Neural progenitor cell (in vitro differentiated cells): ENCODE data around the gene GSG1L. TPM values are rescaled to one million over a fixed set of nuclear protein-coding genes. Genes with fewer than 3 reads are reported as not detected.

ENCODE experiments used
- DNase-seq: peaks from one replicate; pipeline ENCODE4 v3.0.0-alpha.2; 2016; ENCODE audit warnings: low spot score
- H2AFZ ChIP-seq: fragments of 200-600 bp; sonication (generic); replicated peaks from 2 replicates; pipeline ENCODE4 v1.6.1; 2016; ENCODE audit warnings: antibody characterized with exemption
- H3F3A ChIP-seq: fragments of 200-600 bp; sonication (generic); 2 replicates; pipeline ENCODE4 v1.6.1; 2016; ENCODE audit warnings: antibody characterized with exemption, low read depth
- H3K27ac ChIP-seq: fragments of 200-600 bp; sonication (generic); 2 replicates; pipeline ENCODE4 v1.5.1; 2016; ENCODE audit warnings: mild to moderate bottlenecking
- H3K27me3 ChIP-seq: fragments of 200-600 bp; sonication (generic); 2 replicates; pipeline ENCODE4 v1.6.1; 2016; ENCODE audit warnings: mild to moderate bottlenecking, moderate library complexity
- H3K36me3 ChIP-seq: fragments of 200-600 bp; sonication (generic); 2 replicates; pipeline ENCODE4 v1.5.1; 2016
- H3K4me1 ChIP-seq: fragments of 200-600 bp; sonication (generic); 2 replicates; pipeline ENCODE4 v1.6.1; 2016; ENCODE audit warnings: mixed run types
- H3K4me2 ChIP-seq: fragments of 200-600 bp; sonication (generic); 2 replicates; pipeline ENCODE4 v1.6.1; 2016
- H3K4me3 ChIP-seq: fragments of 200-600 bp; sonication (generic); 2 replicates; pipeline ENCODE4 v1.5.1; 2016
- H3K79me2 ChIP-seq: fragments of 200-600 bp; sonication (generic); 2 replicates; pipeline ENCODE4 v1.6.1; 2016; ENCODE audit warnings: low read depth
- H3K9ac ChIP-seq: fragments of 200-600 bp; sonication (generic); 2 replicates; pipeline ENCODE4 v1.6.1; 2016
- H3K9me3 ChIP-seq: fragments of 200-600 bp; sonication (generic); 2 replicates; pipeline ENCODE4 v1.5.1; 2016; ENCODE audit warnings: low read depth
- H4K20me1 ChIP-seq: fragments of 200-600 bp; sonication (generic); 2 replicates; pipeline ENCODE4 v1.6.1; 2016; ENCODE audit warnings: low read depth
- H3K27ac Mint-ChIP-seq: 3 replicates; pipeline ENCODE4 v1.8.0; 2021; ENCODE audit warnings: mixed read lengths
- H3K27me3 Mint-ChIP-seq: 2 replicates; pipeline ENCODE4 v1.8.0; 2022; ENCODE audit warnings: low read depth, mild to moderate bottlenecking, inconsistent platforms, moderate library complexity, mixed read lengths; ENCODE audit not compliant: insufficient read depth
- H3K36me3 Mint-ChIP-seq: 3 replicates; pipeline ENCODE4 v1.8.0; 2021; ENCODE audit warnings: mixed read lengths
- H3K4me1 Mint-ChIP-seq: 3 replicates; pipeline ENCODE4 v1.8.0; 2021; ENCODE audit warnings: mixed read lengths
- H3K4me3 Mint-ChIP-seq: 3 replicates; pipeline ENCODE4 v1.8.0; 2021; ENCODE audit warnings: mild to moderate bottlenecking, moderate library complexity, mixed read lengths
- H3K9me3 Mint-ChIP-seq: 3 replicates; pipeline ENCODE4 v1.8.0; 2020; ENCODE audit warnings: mixed read lengths
- CTCF ChIP-seq: fragments of 200-600 bp; sonication (generic); IDR thresholded peaks from 2 replicates; pipeline ENCODE4 v1.5.1; 2017; ENCODE audit warnings: antibody characterized with exemption, mild to moderate bottlenecking
- EZH2 ChIP-seq: fragments of 200-600 bp; sonication (generic); IDR thresholded peaks from 2 replicates; pipeline ENCODE4 v1.6.1; 2017; ENCODE audit warnings: antibody characterized with exemption, mild to moderate bottlenecking, moderate library complexity
- EZH2phosphoT487 ChIP-seq: fragments of 200-600 bp; sonication (generic); IDR thresholded peaks from 2 replicates; pipeline ENCODE4 v1.6.1; 2017; ENCODE audit warnings: antibody characterized with exemption
- total RNA-seq: library from RNA; depleted of rRNA; stranded (reverse); fragments of >200 nt; gene quantifications from 2 replicates; pipeline ENCODE4 v1.2.3, GENCODE V29; 2015; ENCODE audit warnings: low replicate concordance

Gene GSG1L
- total RNA-seq, 1 donor from 2014 or later, result not detected

GRCh38 chr16:27798241-27798640 is 265.3 kb downstream of the GSG1L start:
- no peaks in the 10 kb centered on the region for H3K9me3 Mint-ChIP-seq
- Histone ChIP-seq H3F3A (no peaks in the 10 kb centered on the region), H3K4me2 (no peak overlapping the region), H3K4me1 (no peaks in the 10 kb centered on the region), H2AFZ (no peak overlapping the region), H3K9me3 (no peaks in the 10 kb centered on the region), H3K27ac (no peak overlapping the region), H3K36me3 (no peaks in the 10 kb centered on the region), H3K79me2 (no peaks in the 10 kb centered on the region), H3K9ac (no peak overlapping the region), H3K27me3 (no peaks in the 10 kb centered on the region), H3K4me3 (no peak overlapping the region), H4K20me1 (peaks cover 20% of the 10 kb centered on the region)
- TF ChIP-seq EZH2, result no peak
- TF ChIP-seq EZH2phosphoT487, result no peak
- no peak for TF ChIP-seq CTCF
- no peak overlapping the region for H3K4me3 Mint-ChIP-seq
- no peak for DNase-seq
- H3K4me1 Mint-ChIP-seq, result no peaks in the 10 kb centered on the region
- no peaks in the 10 kb centered on the region for H3K36me3 Mint-ChIP-seq
- H3K27me3 Mint-ChIP-seq, result peaks cover 21% of the 10 kb centered on the region
- H3K27ac Mint-ChIP-seq, result no peak overlapping the region

- H3K27ac ChIP-seq, result no peak overlapping the region
- no peak overlapping the region for H3K4me3 Mint-ChIP-seq
- H3K79me2 ChIP-seq, result no peaks in the 10 kb centered on the region
- H3K27me3 ChIP-seq, result no peaks in the 10 kb centered on the region
- H3K4me3 ChIP-seq, result no peak overlapping the region
- H3K4me1 ChIP-seq, result no peaks in the 10 kb centered on the region
- peaks cover 16% of the 10 kb centered on the region for H3K27me3 Mint-ChIP-seq
- no peaks in the 10 kb centered on the region for H3K9me3 Mint-ChIP-seq
- peaks cover 20% of the 10 kb centered on the region for H4K20me1 ChIP-seq
- no peak overlapping the region for H3K4me2 ChIP-seq
- TF ChIP-seq EZH2, result no peak
- no peak for TF ChIP-seq EZH2phosphoT487
- no peak for TF ChIP-seq CTCF
- no peak overlapping the region for H2AFZ ChIP-seq
- H3K4me1 Mint-ChIP-seq, result no peaks in the 10 kb centered on the region
- no peak overlapping the region for H3K9ac ChIP-seq
- H3K36me3 ChIP-seq, result no peaks in the 10 kb centered on the region
- H3K36me3 Mint-ChIP-seq, result no peaks in the 10 kb centered on the region
- no peaks in the 10 kb centered on the region for H3K9me3 ChIP-seq
- H3K27ac Mint-ChIP-seq, result no peak overlapping the region
- peak; percentile 85 for DNase-seq
- H3F3A ChIP-seq, result no peaks in the 10 kb centered on the region
These were observed 267.4 kb downstream of the GSG1L start for GRCh38 chr16:27795992-27796614.

DNA sequence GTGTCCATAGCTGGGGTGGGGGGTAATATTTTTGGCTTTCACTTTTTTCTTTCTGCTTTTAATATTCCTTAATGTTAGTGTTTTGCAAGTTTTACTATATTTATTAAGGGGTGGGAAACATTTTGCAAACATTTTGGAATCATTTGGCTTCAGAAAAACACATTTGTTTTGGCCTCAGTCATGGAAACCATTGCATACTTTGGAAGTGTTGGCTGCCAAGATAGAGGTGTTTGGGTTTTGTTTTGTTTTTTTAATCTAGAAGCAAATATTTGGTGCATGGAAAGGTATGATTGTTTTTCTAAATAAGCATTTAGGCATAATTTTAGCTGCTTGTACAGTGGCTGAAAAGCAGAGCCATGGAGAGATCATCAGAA is 270.3 kb downstream of the GSG1L start:
- Mint-ChIP-seq H3K27me3 (peaks cover 16% of the 10 kb centered on the region), H3K27ac (no peak overlapping the region), H3K9me3 (no peaks in the 10 kb centered on the region), H3K36me3 (no peaks in the 10 kb centered on the region), H3K4me3 (no peak overlapping the region), H3K4me1 (no peaks in the 10 kb centered on the region)
- DNase-seq, result no peak
- no peaks in the 10 kb centered on the region for H3K9me3 ChIP-seq
- H4K20me1 ChIP-seq, result peaks cover 20% of the 10 kb centered on the region
- H3K27me3 ChIP-seq, result no peaks in the 10 kb centered on the region
- no peak overlapping the region for H3K4me2 ChIP-seq
- no peaks in the 10 kb centered on the region for H3K4me1 ChIP-seq
- no peak overlapping the region for H3K9ac ChIP-seq
- H3K36me3 ChIP-seq, result no peaks in the 10 kb centered on the region
- TF ChIP-seq EZH2phosphoT487, result no peak
- no peak for TF ChIP-seq CTCF
- TF ChIP-seq EZH2, result no peak
- no peaks in the 10 kb centered on the region for H3F3A ChIP-seq
- H3K79me2 ChIP-seq, result no peaks in the 10 kb centered on the region
- H3K27ac ChIP-seq, result no peak overlapping the region
- H3K4me3 ChIP-seq, result no peak overlapping the region
- no peak overlapping the region for H2AFZ ChIP-seq
